Cardiac muscle cell (in vitro differentiated cells and primary cell): ENCODE measurements around the gene GLB1L3. TPM values are rescaled to one million over a fixed set of nuclear protein-coding genes. Genes with fewer than 3 reads are reported as not detected.

Experiments
- DNase-seq, 2 donors: peaks; one replicate each; pipeline versions ENCODE4 v3.0.0 to v3.0.0-alpha.2; 2010 to 2017; ENCODE audit warnings: low read depth in 1 of 2, low spot score in 1 of 2
- H3K27ac ChIP-seq: fragments of 200-600 bp; sonication (generic); 2 replicates; pipeline ENCODE4 v1.5.1; 2016
- H3K27me3 ChIP-seq: fragments of 200-600 bp; sonication (generic); 2 replicates; pipeline ENCODE4 v1.6.0; 2016; ENCODE audit warnings: control low read depth
- H3K36me3 ChIP-seq: fragments of 200-600 bp; sonication (generic); 2 replicates; pipeline ENCODE4 v1.5.1; 2016; ENCODE audit warnings: control low read depth
- H3K4me1 ChIP-seq: fragments of 200-600 bp; sonication (generic); 2 replicates; pipeline ENCODE4 v1.8.1; 2017; ENCODE audit warnings: low read depth, mild to moderate bottlenecking, mixed run types
- H3K4me3 ChIP-seq: fragments of 200-600 bp; sonication (generic); 2 replicates; pipeline ENCODE4 v1.5.1; 2016; ENCODE audit warnings: mild to moderate bottlenecking
- H3K9me3 ChIP-seq: fragments of 200-600 bp; sonication (generic); 2 replicates; pipeline ENCODE4 v1.5.1; 2017; ENCODE audit warnings: low read depth, mild to moderate bottlenecking, control low read depth
- polyA plus RNA-seq: library from polyadenylated mRNA; unstranded; fragments of >200 nt; fragmentation: Nextera tagmentation; extraction: Ambion mirVana; gene quantifications from 2 replicates; pipeline ENCODE4 v1.2.1, GENCODE V29; 2016
- total RNA-seq: library from RNA; depleted of rRNA; stranded (reverse); fragments of >200 nt; gene quantifications from 2 replicates; pipeline ENCODE4 v1.2.3, GENCODE V29; 2016
- TF ChIP-seq, protein P1 (sequence below): IDR thresholded peaks from 2 replicates; pipeline ENCODE4 v1.5.1; 2012; ENCODE audit warnings: low read depth, mild to moderate bottlenecking, low read length

GLB1L3 gene
- total RNA-seq: not detected in 2 replicates
- not detected in 2 replicates for polyA plus RNA-seq

DNA sequence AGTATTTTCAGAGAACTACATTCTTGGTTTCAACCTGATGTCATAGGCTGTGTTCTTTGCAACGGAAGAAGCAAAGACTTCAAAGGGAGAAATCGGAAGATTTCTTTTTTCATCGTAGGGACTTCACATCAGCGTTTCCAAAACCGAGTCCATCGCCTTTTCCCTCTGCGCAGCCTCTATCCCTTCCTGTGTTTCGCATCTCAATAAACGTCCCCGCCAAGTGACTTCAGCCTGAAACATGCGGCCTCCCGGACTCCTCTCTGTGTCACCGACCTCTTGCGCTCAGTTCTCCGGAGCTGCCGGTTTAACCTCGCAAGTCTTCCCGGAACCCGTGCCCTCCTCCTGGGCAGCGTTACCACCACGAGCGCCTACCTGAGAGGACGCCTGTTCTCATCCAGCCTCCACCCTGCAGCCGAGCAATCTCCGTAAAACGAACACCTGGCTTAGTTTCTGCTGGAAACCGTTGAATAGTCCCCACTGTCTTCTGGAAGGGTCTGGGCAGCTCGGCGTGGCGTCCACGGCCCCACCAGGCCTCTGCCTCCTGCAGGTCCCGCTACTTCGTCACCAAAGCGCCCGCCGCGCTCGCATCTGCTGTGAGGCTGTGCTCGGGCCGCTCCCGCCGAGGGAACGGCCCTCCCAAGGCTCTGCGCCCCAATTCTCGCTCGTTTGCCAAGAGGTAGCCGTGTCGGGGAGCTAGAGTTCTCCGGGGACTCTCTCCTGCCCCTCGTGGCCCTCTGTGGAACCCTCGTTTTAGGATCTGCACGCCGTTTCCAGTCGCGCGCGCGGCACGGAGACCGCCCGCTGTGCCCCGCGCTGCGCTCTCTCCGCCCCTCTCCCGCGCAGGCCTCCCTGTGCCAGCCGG lies at the start of gene GLB1L3:
GLB1L3 (plus strand) TSS at position 846 of the 862 bp plus-strand sequence. CDS start 362 bp downstream, outside the sequence.
- TF ChIP-seq, protein P1, sequence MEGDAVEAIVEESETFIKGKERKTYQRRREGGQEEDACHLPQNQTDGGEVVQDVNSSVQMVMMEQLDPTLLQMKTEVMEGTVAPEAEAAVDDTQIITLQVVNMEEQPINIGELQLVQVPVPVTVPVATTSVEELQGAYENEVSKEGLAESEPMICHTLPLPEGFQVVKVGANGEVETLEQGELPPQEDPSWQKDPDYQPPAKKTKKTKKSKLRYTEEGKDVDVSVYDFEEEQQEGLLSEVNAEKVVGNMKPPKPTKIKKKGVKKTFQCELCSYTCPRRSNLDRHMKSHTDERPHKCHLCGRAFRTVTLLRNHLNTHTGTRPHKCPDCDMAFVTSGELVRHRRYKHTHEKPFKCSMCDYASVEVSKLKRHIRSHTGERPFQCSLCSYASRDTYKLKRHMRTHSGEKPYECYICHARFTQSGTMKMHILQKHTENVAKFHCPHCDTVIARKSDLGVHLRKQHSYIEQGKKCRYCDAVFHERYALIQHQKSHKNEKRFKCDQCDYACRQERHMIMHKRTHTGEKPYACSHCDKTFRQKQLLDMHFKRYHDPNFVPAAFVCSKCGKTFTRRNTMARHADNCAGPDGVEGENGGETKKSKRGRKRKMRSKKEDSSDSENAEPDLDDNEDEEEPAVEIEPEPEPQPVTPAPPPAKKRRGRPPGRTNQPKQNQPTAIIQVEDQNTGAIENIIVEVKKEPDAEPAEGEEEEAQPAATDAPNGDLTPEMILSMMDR: peak; percentile 33
- Histone ChIP-seq H3K27me3 (peaks cover 62% of the 10 kb centered on the region), H3K9me3 (no peaks in the 10 kb centered on the region), H3K4me3 (peak within 1 kb of the TSS; percentile 31), H3K4me1 (no peaks in the 10 kb centered on the region), H3K36me3 (no peaks in the 10 kb centered on the region), H3K27ac (no peak within 1 kb of the TSS)
- DNase-seq: peak in 1 of 2 donors; percentile 39

GRCh38 chr11:134226806-134227325 lies 49.3 kb upstream of the GLB1L3 start:
- TF ChIP-seq, protein P1: no peak
- no peak overlapping the region for H3K27ac ChIP-seq

GRCh38 chr11:134228625-134229024 lies 47.6 kb upstream of the GLB1L3 start:
- Histone ChIP-seq H3K4me1 (no peaks in the 10 kb centered on the region), H3K9me3 (no peaks in the 10 kb centered on the region), H3K27ac (no peak overlapping the region), H3K36me3 (no peaks in the 10 kb centered on the region), H3K4me3 (no peak overlapping the region), H3K27me3 (no peaks in the 10 kb centered on the region)
- TF ChIP-seq, protein P1: no peak
- no peak for DNase-seq

More at GRCh38 chr11:134226806-134227325, 49.3 kb upstream of the GLB1L3 start:
- no peaks in the 10 kb centered on the region for H3K36me3 ChIP-seq
- no peak overlapping the region for H3K4me3 ChIP-seq
- no peaks in the 10 kb centered on the region for H3K27me3 ChIP-seq
- DNase-seq: peak in 1 of 2 donors; percentile 18
- no peaks in the 10 kb centered on the region for H3K4me1 ChIP-seq
- H3K9me3 ChIP-seq: no peaks in the 10 kb centered on the region

DNA sequence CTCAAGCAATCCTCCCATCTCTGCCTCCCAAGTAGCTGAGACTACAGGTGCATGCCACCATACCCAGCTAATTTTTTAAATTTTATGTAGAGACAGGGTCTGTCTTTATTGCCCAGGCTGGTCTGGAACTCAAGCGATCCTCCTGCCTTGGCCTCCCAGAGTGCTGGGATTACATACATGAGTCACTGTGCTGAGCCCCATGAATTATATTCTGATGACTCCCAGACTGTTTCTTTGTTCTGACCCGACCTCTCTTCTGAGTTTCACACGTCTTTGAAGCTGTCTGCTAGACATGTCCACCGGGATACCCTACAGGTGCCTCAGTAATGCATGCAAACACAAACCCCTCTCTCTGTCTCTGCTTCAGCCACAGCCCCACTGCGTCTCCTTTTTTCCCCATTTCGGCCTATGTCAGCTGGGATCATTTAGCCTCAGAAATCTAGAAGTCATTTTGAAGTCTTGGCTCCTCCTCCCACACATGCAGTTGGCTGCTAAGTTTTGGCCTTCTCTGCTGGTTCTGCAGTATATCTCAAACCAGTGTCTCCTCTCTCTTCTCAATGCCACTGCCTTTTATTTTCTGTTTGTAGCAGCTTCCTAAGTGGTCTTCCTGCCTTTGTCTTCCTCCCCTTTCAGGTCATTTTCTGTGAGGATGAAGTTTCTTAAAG lies 46.9 kb upstream of the GLB1L3 start:
- Histone ChIP-seq H3K36me3 (no peaks in the 10 kb centered on the region), H3K9me3 (no peaks in the 10 kb centered on the region), H3K4me3 (no peak overlapping the region), H3K4me1 (no peaks in the 10 kb centered on the region), H3K27me3 (no peaks in the 10 kb centered on the region), H3K27ac (no peak overlapping the region)
- no peak for DNase-seq
- TF ChIP-seq, protein P1: no peak

- Histone ChIP-seq H3K4me1 (no peaks in the 10 kb centered on the region), H3K27ac (no peak overlapping the region), H3K9me3 (no peaks in the 10 kb centered on the region), H3K36me3 (no peaks in the 10 kb centered on the region), H3K27me3 (no peaks in the 10 kb centered on the region), H3K4me3 (no peak overlapping the region)
- no peak for DNase-seq
- TF ChIP-seq, protein P1: no peak
Observed at GRCh38 chr11:134230339-134230738, 45.8 kb upstream of the GLB1L3 start.
